Inflammatory macrophage treated with lipopolysaccharide for 4 hours (primary cell): ENCODE measurements around the gene NAMPT.
A peak's percentile ranks its signal among the peaks of the same experiment; 100 is the strongest.

Source experiments
- DNase-seq: peaks from one replicate; pipeline ENCODE4 v3.0.0-alpha.2; 2020

The NAMPT gene

GRCh38 chr7:106270122-106270977 lies 14.4 kb downstream of the NAMPT start:
- no peak for DNase-seq

- no peak for DNase-seq
Measured at GRCh38 chr7:106269254-106269961, 15.4 kb downstream of the NAMPT start.

- no peak for DNase-seq
Measured at GRCh38 chr7:106265133-106265532, 19.6 kb downstream of the NAMPT start.

GRCh38 chr7:106262221-106262881 lies 22.4 kb downstream of the NAMPT start:
- DNase-seq: peak; percentile 60

- no peak for DNase-seq
Measured at GRCh38 chr7:106260136-106260561, 24.6 kb downstream of the NAMPT start.

GRCh38 chr7:106258789-106259188 lies 26.0 kb downstream of the NAMPT start:
- no peak for DNase-seq

- no peak for DNase-seq
Measured at GRCh38 chr7:106257752-106258151, 27.0 kb downstream of the NAMPT start.

- DNase-seq: no peak
Measured at GRCh38 chr7:106256144-106256543, 28.6 kb downstream of the NAMPT start.

- no peak for DNase-seq
Measured at GRCh38 chr7:106255246-106255645, 29.5 kb downstream of the NAMPT start.

GRCh38 chr7:106254525-106255116 lies 30.2 kb downstream of the NAMPT start:
- DNase-seq: no peak

GRCh38 chr7:106252568-106252967 lies 32.2 kb downstream of the NAMPT start:
- no peak for DNase-seq

- DNase-seq: no peak
Measured at GRCh38 chr7:106249488-106249887, 35.3 kb downstream of the NAMPT start.

- DNase-seq: no peak
Measured at GRCh38 chr7:106248600-106248999, 36.2 kb downstream of the NAMPT start.

GRCh38 chr7:106247841-106248240 lies 36.9 kb downstream of the NAMPT start:
- DNase-seq: no peak

- no peak for DNase-seq
Measured at GRCh38 chr7:106246902-106247711, 37.7 kb downstream of the NAMPT start.

- DNase-seq: no peak
Measured at GRCh38 chr7:106243893-106244292, 40.9 kb downstream of the NAMPT start.

GRCh38 chr7:106239406-106239805 lies 45.4 kb downstream of the NAMPT start:
- DNase-seq: no peak

GRCh38 chr7:106238830-106239229 lies 46.0 kb downstream of the NAMPT start:
- DNase-seq: no peak

GRCh38 chr7:106236065-106236464 lies 48.7 kb downstream of the NAMPT start:
- no peak for DNase-seq

- no peak for DNase-seq
Measured at GRCh38 chr7:106234425-106234824, 50.4 kb downstream of the NAMPT start.

GRCh38 chr7:106231856-106232490 lies 52.8 kb downstream of the NAMPT start:
- no peak for DNase-seq

GRCh38 chr7:106225856-106226255 lies 58.9 kb downstream of the NAMPT start:
- no peak for DNase-seq
